Activated naive CD4-positive, alpha-beta T cell treated with anti-CD3 and anti-CD28 coated beads for 36 hours (primary cell): Measurements from ENCODE around the gene PGAM2. TPM values are rescaled to one million over a fixed set of nuclear protein-coding genes. Genes with fewer than 3 reads are reported as not detected.

Source experiments
- microRNA-seq: library from miRNA; unstranded; fragments of <30 nt; microRNA quantifications from one replicate; pipeline ENCODE4 v1.2.0, GENCODE V29; 2022; ENCODE audit warnings: borderline microRNAs expressed, borderline replicate concordance
- total RNA-seq, 2 experiments: library from RNA; stranded (reverse); gene quantifications; one replicate each; pipeline ENCODE4 v1.2.3, GENCODE V29; 2021

PGAM2 gene
- total RNA-seq, 2 experiments from 2014 or later, result 0.24 TPM; not detected in 1

Small RNAs within 50 kb of the gene (microRNA-seq; reads per million reads assigned to microRNA genes)
- gene MIR6837 (not detected), gene MIR6838 (4.4 reads per million)

Other genes with a start within 250 kb of the PGAM2 start
- gene MRPS24, start 196.1 kb downstream of the PGAM2 start, total RNA-seq, result 100 to 1,000 TPM; 153 TPM
- gene URGCP, start 159.0 kb downstream of the PGAM2 start, total RNA-seq, result 10 to 100 TPM; 21.5 to 23.9 TPM
- gene UBE2D4, start 139.1 kb downstream of the PGAM2 start, total RNA-seq, result 10 to 100 TPM; 11.4 to 12.8 TPM
- not detected for gene SPDYE1, start 67.7 kb downstream of the PGAM2 start, total RNA-seq
- 10 to 100 TPM; 82.3 TPM for gene DBNL, start 20.9 kb downstream of the PGAM2 start, total RNA-seq
- gene POLM, start 17.0 kb upstream of the PGAM2 start, total RNA-seq, result 10 to 100 TPM; 27.1 to 29.4 TPM
- gene AEBP1, start 38.8 kb upstream of the PGAM2 start, total RNA-seq, result 10 to 100 TPM; 10.1 to 10.8 TPM
- gene POLD2, start 58.0 kb upstream of the PGAM2 start, total RNA-seq, result 100 to 1,000 TPM; 261 to 270 TPM
- not detected for gene MYL7, start 75.8 kb upstream of the PGAM2 start, total RNA-seq
- gene GCK, start 123.9 kb upstream of the PGAM2 start, total RNA-seq, result 1 to 10 TPM; 2.1 to 3.3 TPM
- 10 to 100 TPM; 53.5 to 57.3 TPM for gene YKT6, start 135.4 kb upstream of the PGAM2 start, total RNA-seq